Common myeloid progenitor, CD34-positive (primary cell): Measurements from ENCODE around the gene TCP1.

ENCODE experiments used
- CTCF ChIA-PET: fragments of 350-600 bp; sonication (Branson Sonifier 250); formaldehyde crosslinking; loops from one replicate; lab custom pipeline; 2021; ENCODE audit warnings: antibody characterized with exemption; lab: Charles Lee
- POLR2A ChIA-PET: fragments of 350-600 bp; sonication (Branson Sonifier 250); formaldehyde crosslinking; loops from one replicate; lab custom pipeline; 2021; ENCODE audit warnings: antibody characterized with exemption; lab: Charles Lee
- DNase-seq, 3 donors: peaks; one replicate each; pipeline versions ENCODE4 v3.0.0 to v3.0.0-alpha.2; 2013
- H3K27ac ChIP-seq, 2 experiments: 1 replicate in 1 of 2; 2 replicates in 1 of 2; pipeline ENCODE4 v1.7.0; 2013; ENCODE audit warnings: inconsistent platforms in 2 of 2, low read length in 2 of 2, mild to moderate bottlenecking in 2 of 2, low read depth in 1 of 2, moderate library complexity in 1 of 2; ENCODE audit not compliant: severe bottlenecking in 2 of 2, insufficient read depth in 1 of 2, poor library complexity in 1 of 2
- H3K27me3 ChIP-seq, 5 experiments: replicated peaks in 2 of 5; 1 replicate in 3 of 5; 2 replicates in 2 of 5; pipeline versions ENCODE4 v1.6.1 to v1.7.0; 2013; ENCODE audit warnings: low read length in 4 of 5, mild to moderate bottlenecking in 2 of 5, moderate library complexity in 2 of 5, inconsistent platforms in 1 of 5; ENCODE audit not compliant: insufficient read depth in 5 of 5, control insufficient read depth in 4 of 5
- H3K36me3 ChIP-seq, 4 experiments: 1 replicate in 2 of 4; 2 replicates in 2 of 4; pipeline versions ENCODE4 v1.6.1 to v1.7.0; 2013; ENCODE audit warnings: low read length in 3 of 4, control low read depth in 1 of 4, mild to moderate bottlenecking in 1 of 4; ENCODE audit not compliant: control insufficient read depth in 4 of 4, insufficient read depth in 4 of 4
- H3K4me1 ChIP-seq, 4 experiments: 1 replicate in 3 of 4; 2 replicates in 1 of 4; pipeline versions ENCODE4 v1.6.1 to v1.7.1; 2013; ENCODE audit warnings: low read length in 3 of 4, mild to moderate bottlenecking in 3 of 4, control low read depth in 1 of 4, inconsistent platforms in 1 of 4, moderate library complexity in 1 of 4; ENCODE audit not compliant: control insufficient read depth in 4 of 4, insufficient read depth in 4 of 4; ENCODE audit errors: control extremely low read depth in 1 of 4
- H3K4me3 ChIP-seq, 7 experiments: 1 replicate in 4 of 7; 2 replicates in 3 of 7; pipeline versions ENCODE4 v1.5.1 to v1.7.0; 2013; ENCODE audit warnings: mild to moderate bottlenecking in 7 of 7, low read length in 6 of 7, moderate library complexity in 6 of 7, inconsistent platforms in 2 of 7, low read depth in 2 of 7, control low read depth in 1 of 7; ENCODE audit not compliant: insufficient read depth in 4 of 7, control insufficient read depth in 1 of 7; ENCODE audit errors: extremely low read depth in 1 of 7
- H3K9me3 ChIP-seq, 5 experiments: 1 replicate in 4 of 5; 2 replicates in 1 of 5; pipeline versions ENCODE4 v1.6.1 to v1.7.1; 2013; ENCODE audit warnings: low read length in 4 of 5, mild to moderate bottlenecking in 2 of 5, inconsistent platforms in 1 of 5, low read depth in 1 of 5, moderate library complexity in 1 of 5; ENCODE audit not compliant: control insufficient read depth in 4 of 5, insufficient read depth in 2 of 5; ENCODE audit errors: control extremely low read depth in 1 of 5
- WGBS: methylation state at CpG from one replicate; pipeline ENCODE4 v1.1.5; 2013; ENCODE audit not compliant: insufficient coverage; 5-methylcytosine and 5-hydroxymethylcytosine counted together

The TCP1 gene

DNA sequence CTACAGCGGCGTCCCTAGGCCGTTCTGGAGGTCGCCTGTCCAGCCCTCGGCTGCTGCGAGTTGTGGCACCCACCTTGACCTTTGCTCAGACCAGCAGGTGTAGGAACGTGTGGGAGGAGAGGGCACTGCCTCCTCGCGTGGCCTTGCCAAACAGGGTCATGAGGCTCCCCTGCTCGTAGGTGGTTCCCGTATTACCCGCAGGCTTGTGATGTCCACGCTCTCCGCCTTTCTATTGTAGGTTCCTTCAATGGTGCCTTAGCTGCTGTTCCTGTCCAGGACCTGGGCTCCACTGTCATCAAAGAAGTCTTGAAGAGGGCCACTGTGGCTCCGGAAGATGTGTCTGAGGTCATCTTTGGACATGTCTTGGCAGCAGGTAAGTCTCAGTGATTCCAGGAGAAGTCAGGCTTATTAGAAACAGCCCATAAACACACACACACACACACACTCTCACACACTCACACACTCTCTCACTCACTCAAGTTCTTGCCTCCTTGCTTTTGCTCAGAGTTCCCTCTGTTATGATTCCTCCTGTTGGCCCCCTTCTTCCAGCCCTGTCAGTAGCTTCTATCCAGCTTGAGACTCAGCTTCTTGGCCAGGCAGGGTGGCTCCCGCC is 26.6 kb downstream of the TCP1 start:
- Histone ChIP-seq H3K27ac (peak overlapping the region; percentile 68 to 97), H3K36me3 (peaks cover 10 to 50% (median 24%) of the 10 kb centered on the region in 4 experiments), H3K27me3 (no peaks in the 10 kb centered on the region), H3K9me3 (no peaks in the 10 kb centered on the region), H3K4me3 (peak overlapping the region; percentile 83 to 92 (median 89)), H3K4me1 (peaks cover 11 to 34% (median 23%) of the 10 kb centered on the region in 4 experiments)
- 15% methylated on average over 16 of the region's 16 CpGs for WGBS
- peak in 2 of 3 donors; percentile 68 to 69 for DNase-seq
- CTCF ChIA-PET = interaction anchor here (1.4 to 2.9 kb wide), 4 partner anchors 31 to 74 kb away, joined by 3 to 10 read pairs (median 8); partner anchors contain the start of gene WTAP
- POLR2A ChIA-PET = no interaction called here

DNA sequence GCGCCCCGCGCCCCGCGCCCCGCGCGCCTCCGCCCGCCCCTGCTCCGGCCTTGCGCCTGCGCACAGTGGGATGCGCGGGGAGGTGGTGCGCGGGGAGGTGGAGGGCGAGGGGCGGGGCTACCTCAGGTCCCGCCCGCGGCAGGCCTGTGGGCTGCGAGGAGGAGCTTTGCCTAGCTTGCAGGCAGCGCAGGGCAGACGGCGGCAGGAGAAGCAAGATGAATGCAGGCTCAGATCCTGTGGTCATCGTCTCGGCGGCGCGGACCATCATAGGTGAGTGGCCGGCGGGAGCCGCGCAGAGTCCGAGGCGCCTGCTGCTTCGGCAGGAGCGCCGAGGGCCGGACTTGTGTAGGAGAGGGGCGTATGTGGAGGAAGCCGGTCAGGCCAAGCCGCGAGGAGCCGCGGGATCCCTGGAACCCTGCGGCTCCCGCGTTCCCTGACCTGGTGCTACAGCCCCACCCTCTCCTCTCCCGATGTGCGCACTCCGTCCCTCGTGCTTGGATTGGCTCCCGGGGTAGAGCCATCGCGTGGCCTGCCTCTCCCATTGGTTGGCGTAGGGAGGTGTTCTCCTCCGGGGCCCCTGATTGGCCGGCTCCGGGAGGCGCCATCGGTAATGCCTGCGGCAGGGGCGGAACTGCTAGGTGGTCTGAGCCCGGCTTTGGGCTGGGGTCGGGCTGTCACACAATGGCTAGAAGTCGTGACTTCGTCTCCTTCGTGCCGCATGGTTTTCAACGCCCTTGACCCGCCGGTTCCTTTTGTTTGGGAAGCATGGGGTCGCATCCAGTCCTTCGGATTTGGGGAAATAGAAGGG is 27.3 kb downstream of the TCP1 start, which contains the start of gene ACAT2:
ACAT2 (plus strand) TSS at position 173 of the 808 bp plus-strand sequence; CDS start at position 216, 43 bp downstream.
- POLR2A ChIA-PET = interaction anchor here (0.6 to 1.4 kb wide), 2 partner anchors 29 to 69 kb away, joined by 3 to 12 read pairs; partner anchors contain the start of genes MRPL18 and SOD2

DNA sequence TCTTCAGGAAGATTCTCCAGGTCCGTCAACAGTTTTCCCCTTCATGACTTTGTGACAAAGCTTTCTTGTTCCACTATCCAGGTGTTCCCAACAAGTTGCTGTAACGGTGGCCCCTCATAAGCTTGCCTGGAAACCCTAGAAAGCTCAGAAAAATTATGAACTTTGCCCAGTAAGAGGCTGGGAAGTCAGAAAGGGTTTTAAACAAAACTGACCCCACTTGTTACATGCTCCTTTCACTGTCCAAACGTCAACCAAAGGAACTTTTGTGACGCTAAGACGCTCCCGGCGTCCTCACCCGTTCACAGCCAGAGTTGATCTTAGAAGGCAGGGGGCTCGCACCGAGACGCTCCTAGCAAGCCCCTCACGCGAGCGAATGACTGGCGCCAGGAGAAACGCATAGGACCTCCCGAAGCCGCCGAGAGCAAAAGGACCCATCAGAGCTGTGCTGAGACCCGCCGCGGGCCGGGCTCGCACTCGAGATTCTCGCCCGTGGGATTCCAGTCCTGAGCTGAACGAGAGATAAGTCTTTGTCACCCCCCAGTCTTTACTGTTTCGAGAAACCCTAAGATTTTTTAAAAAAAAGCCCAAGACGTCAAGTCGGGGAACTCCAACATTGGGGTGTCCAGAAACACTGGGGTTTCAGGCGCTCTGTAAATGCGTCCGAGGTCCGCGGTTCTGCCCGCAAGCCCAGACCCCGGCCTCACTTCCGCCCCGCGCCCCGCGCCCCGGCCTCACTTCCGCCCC is 28.1 kb downstream of the TCP1 start:
- peak overlapping the region; percentile 84 to 97 for H3K27ac ChIP-seq
- no peak for DNase-seq
- WGBS = 19% methylated on average over 28 of the region's 45 CpGs
- no peaks in the 10 kb centered on the region for H3K27me3 ChIP-seq
- POLR2A ChIA-PET = interaction anchor here (0.7 to 1.4 kb wide), 3 partner anchors 19 to 68 kb away, joined by 3 to 12 read pairs (median 3); partner anchors contain the start of genes SOD2 and TCP1
- peak overlapping the region; percentile 69 to 92 (median 89) for H3K4me3 ChIP-seq
- peaks cover 5 to 47% (median 21%) of the 10 kb centered on the region in 4 experiments for H3K36me3 ChIP-seq
- CTCF ChIA-PET = interaction anchor here (0.9 to 2.9 kb wide), 10 partner anchors 9 to 91 kb away, joined by 3 to 10 read pairs (median 4); partner anchors contain the start of gene WTAP
- no peaks in the 10 kb centered on the region for H3K9me3 ChIP-seq
- H3K4me1 ChIP-seq = peaks cover 11 to 34% (median 23%) of the 10 kb centered on the region in 4 experiments

More for the DNA sequence above, 27.3 kb downstream of the TCP1 start, which contains the start of gene ACAT2:
- CTCF ChIA-PET = interaction anchor here (0.9 to 2.9 kb wide), 7 partner anchors 9 to 90 kb away, joined by 3 to 10 read pairs (median 5); partner anchors contain the start of gene WTAP
- no peaks in the 10 kb centered on the region for H3K27me3 ChIP-seq
- peaks cover 11 to 34% (median 23%) of the 10 kb centered on the region in 4 experiments for H3K4me1 ChIP-seq
- WGBS = 0% methylated on average over 43 of the region's 76 CpGs
- H3K4me3 ChIP-seq = peak within 1 kb of the TSS; percentile 83 to 92 (median 89)
- no peaks in the 10 kb centered on the region for H3K9me3 ChIP-seq
- H3K27ac ChIP-seq = peak within 1 kb of the TSS; percentile 84 to 97
- peak; percentile 93 to 95 (median 95) for DNase-seq
- H3K36me3 ChIP-seq = peaks cover 7 to 46% (median 22%) of the 10 kb centered on the region in 4 experiments

DNA sequence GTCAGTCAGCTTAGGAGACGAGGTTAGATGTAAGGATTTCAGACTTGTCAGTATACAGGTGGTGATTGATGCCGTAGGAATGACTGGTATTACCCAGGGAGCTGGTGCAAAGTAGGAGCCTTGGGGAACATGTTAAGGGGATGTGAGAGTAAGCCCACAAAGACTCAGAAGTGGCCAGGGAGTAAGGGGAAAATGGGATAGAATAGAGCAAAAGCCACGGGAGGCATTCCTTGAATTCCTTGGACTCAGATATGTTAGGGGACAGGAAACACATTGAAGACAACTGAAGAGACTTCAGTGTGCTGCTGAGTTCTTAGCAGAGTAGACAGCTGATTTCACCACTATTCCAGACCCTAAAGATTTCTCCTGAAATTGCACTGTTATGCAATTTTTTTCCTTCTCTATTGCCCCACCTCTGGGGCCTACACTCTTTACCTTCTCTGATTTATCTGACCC is 28.8 kb downstream of the TCP1 start:
- peak overlapping the region; percentile 84 to 97 for H3K27ac ChIP-seq
- peaks cover 11 to 47% (median 23%) of the 10 kb centered on the region in 4 experiments for H3K36me3 ChIP-seq
- DNase-seq = no peak
- peaks cover 11 to 34% (median 23%) of the 10 kb centered on the region in 4 experiments for H3K4me1 ChIP-seq
- H3K9me3 ChIP-seq = no peaks in the 10 kb centered on the region
- WGBS = 95% methylated on average over 3 of the region's 3 CpGs
- no peaks in the 10 kb centered on the region for H3K27me3 ChIP-seq
- ChIA-PET CTCF (interaction anchor here (0.8 to 2.9 kb wide), 10 partner anchors 9 to 92 kb away, joined by 3 to 10 read pairs (median 4); partner anchors contain the start of gene WTAP), POLR2A (interaction anchor here (0.7 to 1.0 kb wide), 2 partner anchors 19 to 29 kb away, joined by 3 read pairs; partner anchors contain the start of gene TCP1)
- peak overlapping the region in 5 of 7 experiments; percentile 83 to 92 (median 92) for H3K4me3 ChIP-seq

DNA sequence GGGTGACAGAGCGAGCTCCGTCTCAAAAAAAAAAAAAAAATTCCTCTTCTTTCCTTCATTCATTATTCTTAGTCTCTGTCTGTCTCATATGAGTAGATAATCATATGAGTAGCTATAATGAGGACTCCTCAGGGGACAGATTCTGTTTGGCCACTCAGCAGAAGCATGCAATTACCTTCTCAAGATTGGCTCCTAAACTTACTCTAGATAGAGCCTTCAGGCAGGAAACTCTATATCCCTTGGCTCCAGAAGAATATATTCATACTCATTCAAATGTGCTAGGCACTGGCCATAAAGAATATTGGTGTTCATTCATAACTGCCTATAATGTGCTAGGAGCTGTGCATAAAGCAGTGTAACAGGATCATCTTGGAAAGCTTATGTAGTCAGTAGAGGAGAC is 29.8 kb downstream of the TCP1 start:
- no CpG with 5 or more reads among the region's 2 CpGs for WGBS
- ChIA-PET POLR2A (interaction anchor here (0.7 kb wide), 2 partner anchors 33 to 69 kb away, joined by 5 to 6 read pairs; no protein-coding TSS in a partner anchor), CTCF (interaction anchor here (0.8 to 1.7 kb wide), 7 partner anchors 13 to 70 kb away, joined by 3 to 6 read pairs (median 4); no protein-coding TSS in a partner anchor)
- no peak for DNase-seq
- H3K27ac ChIP-seq = no peak overlapping the region
- no peaks in the 10 kb centered on the region for H3K27me3 ChIP-seq
- H3K4me1 ChIP-seq = peaks cover 11 to 31% (median 23%) of the 10 kb centered on the region in 4 experiments
- H3K4me3 ChIP-seq = no peak overlapping the region
- peaks cover 14 to 51% (median 30%) of the 10 kb centered on the region in 4 experiments for H3K36me3 ChIP-seq
- no peaks in the 10 kb centered on the region for H3K9me3 ChIP-seq
